Measurements from ENCODE around the gene MICALL2. TPM values are rescaled to one million over a fixed set of nuclear protein-coding genes. Genes with fewer than 3 reads are reported as not detected.

Gene MICALL2
- total and polyA plus RNA-seq, 4 donors, result 2.9 to 16.3 (median 7.6) TPM

GRCh38 chr7:1441615-1442354, 17.5 kb downstream of the MICALL2 start:
- H3K9me3 ChIP-seq (ENCODE audit: control insufficient read depth in 4 of 4, low read length in 3 of 4), result no peaks in the 10 kb centered on the region
- H3K4me3 ChIP-seq (ENCODE audit: low read depth in 1 of 3, low read length in 3 of 3), result no peak overlapping the region
- H3K4me1 ChIP-seq (ENCODE audit: control insufficient read depth in 4 of 4, insufficient read depth in 4 of 4, low read length in 3 of 4), result no peaks in the 10 kb centered on the region
- no peak overlapping the region for H3K9ac ChIP-seq (ENCODE audit: low read depth in 1 of 2, low read length in 2 of 2)
- 90% methylated on average over 41 of the region's 41 CpGs for WGBS
- no peak overlapping the region for H3K27ac ChIP-seq (ENCODE audit: low read depth in 1 of 2, low read length in 2 of 2)
- peaks cover 0 to 4% (median 2%) of the 10 kb centered on the region in 4 donors for H3K36me3 ChIP-seq (ENCODE audit: control insufficient read depth in 4 of 4, insufficient read depth in 3 of 4, low read depth in 1 of 4, low read length in 3 of 4)
- TF ChIP-seq EGR1 (IDR thresholded peaks at IDR 0.05; ENCODE audit: low read depth in 2 of 2) (no peak), HNF4A (conservative IDR thresholded peaks at IDR 0.05) (no peak)
- DNase-seq (ENCODE audit: low spot score), result no peak
- H3K27me3 ChIP-seq (ENCODE audit: control insufficient read depth in 4 of 4, insufficient read depth in 4 of 4, low read length in 3 of 4), result no peaks in the 10 kb centered on the region

GRCh38 chr7:1440620-1441019, 18.6 kb downstream of the MICALL2 start:
- Histone ChIP-seq H3K27ac (ENCODE audit: low read depth in 1 of 2, low read length in 2 of 2) (no peak overlapping the region), H3K4me3 (ENCODE audit: low read depth in 1 of 3, low read length in 3 of 3) (no peak overlapping the region), H3K9me3 (ENCODE audit: control insufficient read depth in 4 of 4, low read length in 3 of 4) (no peaks in the 10 kb centered on the region), H3K36me3 (ENCODE audit: control insufficient read depth in 4 of 4, insufficient read depth in 3 of 4, low read depth in 1 of 4, low read length in 3 of 4) (peaks cover 0 to 4% (median 2%) of the 10 kb centered on the region in 4 donors), H3K9ac (ENCODE audit: low read depth in 1 of 2, low read length in 2 of 2) (no peak overlapping the region), H3K27me3 (ENCODE audit: control insufficient read depth in 4 of 4, insufficient read depth in 4 of 4, low read length in 3 of 4) (no peaks in the 10 kb centered on the region), H3K4me1 (ENCODE audit: control insufficient read depth in 4 of 4, insufficient read depth in 4 of 4, low read length in 3 of 4) (no peaks in the 10 kb centered on the region)
- DNase-seq (ENCODE audit: low spot score), result no peak
- TF ChIP-seq, protein P1, sequence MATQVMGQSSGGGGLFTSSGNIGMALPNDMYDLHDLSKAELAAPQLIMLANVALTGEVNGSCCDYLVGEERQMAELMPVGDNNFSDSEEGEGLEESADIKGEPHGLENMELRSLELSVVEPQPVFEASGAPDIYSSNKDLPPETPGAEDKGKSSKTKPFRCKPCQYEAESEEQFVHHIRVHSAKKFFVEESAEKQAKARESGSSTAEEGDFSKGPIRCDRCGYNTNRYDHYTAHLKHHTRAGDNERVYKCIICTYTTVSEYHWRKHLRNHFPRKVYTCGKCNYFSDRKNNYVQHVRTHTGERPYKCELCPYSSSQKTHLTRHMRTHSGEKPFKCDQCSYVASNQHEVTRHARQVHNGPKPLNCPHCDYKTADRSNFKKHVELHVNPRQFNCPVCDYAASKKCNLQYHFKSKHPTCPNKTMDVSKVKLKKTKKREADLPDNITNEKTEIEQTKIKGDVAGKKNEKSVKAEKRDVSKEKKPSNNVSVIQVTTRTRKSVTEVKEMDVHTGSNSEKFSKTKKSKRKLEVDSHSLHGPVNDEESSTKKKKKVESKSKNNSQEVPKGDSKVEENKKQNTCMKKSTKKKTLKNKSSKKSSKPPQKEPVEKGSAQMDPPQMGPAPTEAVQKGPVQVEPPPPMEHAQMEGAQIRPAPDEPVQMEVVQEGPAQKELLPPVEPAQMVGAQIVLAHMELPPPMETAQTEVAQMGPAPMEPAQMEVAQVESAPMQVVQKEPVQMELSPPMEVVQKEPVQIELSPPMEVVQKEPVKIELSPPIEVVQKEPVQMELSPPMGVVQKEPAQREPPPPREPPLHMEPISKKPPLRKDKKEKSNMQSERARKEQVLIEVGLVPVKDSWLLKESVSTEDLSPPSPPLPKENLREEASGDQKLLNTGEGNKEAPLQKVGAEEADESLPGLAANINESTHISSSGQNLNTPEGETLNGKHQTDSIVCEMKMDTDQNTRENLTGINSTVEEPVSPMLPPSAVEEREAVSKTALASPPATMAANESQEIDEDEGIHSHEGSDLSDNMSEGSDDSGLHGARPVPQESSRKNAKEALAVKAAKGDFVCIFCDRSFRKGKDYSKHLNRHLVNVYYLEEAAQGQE (IDR thresholded peaks at IDR 0.05), result no peak
- TF ChIP-seq RAD21 (IDR thresholded peaks at IDR 0.05), result no peak
- 93% methylated on average over 10 of the region's 10 CpGs for WGBS

GRCh38 chr7:1439373-1440363, 19.6 kb downstream of the MICALL2 start:
- no peak for TF ChIP-seq FOXA1 (IDR thresholded peaks at IDR 0.05)
- TF ChIP-seq CTCF (IDR thresholded peaks at IDR 0.05; ENCODE audit: low read depth, low read length, missing input control), result peak; percentile 15
- TF ChIP-seq RAD21 (IDR thresholded peaks at IDR 0.05), result peak in 1 of 2 donors; percentile 60
- TF ChIP-seq FOXA2 (IDR thresholded peaks at IDR 0.05), result no peak
- TF ChIP-seq NR2F2 (IDR thresholded peaks at IDR 0.05), result no peak
- no peak for TF ChIP-seq ATF3 (IDR thresholded peaks at IDR 0.05)
- TF ChIP-seq, protein P2, sequence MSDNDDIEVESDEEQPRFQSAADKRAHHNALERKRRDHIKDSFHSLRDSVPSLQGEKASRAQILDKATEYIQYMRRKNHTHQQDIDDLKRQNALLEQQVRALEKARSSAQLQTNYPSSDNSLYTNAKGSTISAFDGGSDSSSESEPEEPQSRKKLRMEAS (IDR thresholded peaks at IDR 0.05), result no peak
- TF ChIP-seq EGR1 (IDR thresholded peaks at IDR 0.05; ENCODE audit: low read depth in 2 of 2), result no peak

More at GRCh38 chr7:1439373-1440363, 19.6 kb downstream of the MICALL2 start:
- Histone ChIP-seq H3K9ac (ENCODE audit: low read depth in 1 of 2, low read length in 2 of 2) (no peak overlapping the region), H3K4me1 (ENCODE audit: control insufficient read depth in 4 of 4, insufficient read depth in 4 of 4, low read length in 3 of 4) (no peaks in the 10 kb centered on the region), H3K27me3 (ENCODE audit: control insufficient read depth in 4 of 4, insufficient read depth in 4 of 4, low read length in 3 of 4) (no peaks in the 10 kb centered on the region), H3K9me3 (ENCODE audit: control insufficient read depth in 4 of 4, low read length in 3 of 4) (no peaks in the 10 kb centered on the region), H3K27ac (ENCODE audit: low read depth in 1 of 2, low read length in 2 of 2) (no peak overlapping the region), H3K4me3 (ENCODE audit: low read depth in 1 of 3, low read length in 3 of 3) (no peak overlapping the region), H3K36me3 (ENCODE audit: control insufficient read depth in 4 of 4, insufficient read depth in 3 of 4, low read depth in 1 of 4, low read length in 3 of 4) (peaks cover 0 to 4% (median 2%) of the 10 kb centered on the region in 4 donors)
- 95% methylated on average over 31 of the region's 31 CpGs for WGBS
- no peak for DNase-seq (ENCODE audit: low spot score)

All from liver (tissue), 9 donors.